ENCODE results near the gene PSTPIP2.
"Not testable (repeated sequence)": the region's sequence is repeated elsewhere in the genome, so short reads cannot be mapped to it uniquely, and the experiment has no call there.

PSTPIP2 gene

DNA sequence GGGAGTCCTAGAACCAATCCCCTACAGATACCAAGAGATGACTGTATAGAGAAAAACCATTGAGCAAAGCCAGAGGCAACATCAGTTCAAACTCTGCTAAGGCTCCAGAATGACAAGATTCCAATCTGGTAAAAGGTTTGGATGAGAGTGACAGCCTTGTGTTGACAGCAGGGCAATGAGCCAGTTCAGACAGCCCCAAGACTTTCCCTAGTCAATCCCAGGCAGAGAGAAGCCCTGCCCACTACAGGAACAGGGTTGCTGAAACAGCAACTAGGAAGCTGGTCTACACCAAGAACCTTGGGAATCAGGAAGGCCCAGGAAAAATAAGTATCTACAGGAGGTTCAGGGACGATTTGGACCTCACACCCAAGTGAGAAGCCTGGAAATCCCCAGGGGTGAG, 3.3 kb downstream of the PSTPIP2 start:
- no peak for DNase-seq

DNA sequence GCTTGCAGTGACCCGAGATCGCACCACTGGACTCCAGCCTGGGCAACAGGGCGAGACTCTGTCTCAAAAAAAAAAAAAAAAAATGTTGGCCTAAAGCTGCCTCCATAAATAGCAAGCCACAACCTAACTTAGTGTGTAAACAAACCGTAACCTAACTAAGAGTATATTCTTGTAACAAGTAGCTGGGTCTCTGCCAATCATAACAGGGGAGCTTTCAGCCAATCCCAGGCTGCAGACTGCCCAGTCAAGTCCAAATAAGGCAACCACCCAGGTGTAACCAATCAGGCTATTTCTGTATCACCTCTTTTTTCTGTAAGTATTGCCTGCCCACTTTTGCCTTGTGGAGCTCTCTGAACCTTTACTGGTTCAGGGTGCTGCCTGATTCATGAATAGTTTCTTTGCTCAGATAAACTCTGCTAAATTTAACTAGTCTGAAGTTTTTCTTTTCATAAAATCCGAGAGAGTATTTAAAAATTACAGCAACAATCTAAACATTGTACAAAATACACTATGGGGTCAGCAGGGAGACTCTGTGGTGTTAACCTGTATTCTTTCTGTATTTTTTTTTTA, 4.5 kb downstream of the PSTPIP2 start:
- DNase-seq = no peak

DNA sequence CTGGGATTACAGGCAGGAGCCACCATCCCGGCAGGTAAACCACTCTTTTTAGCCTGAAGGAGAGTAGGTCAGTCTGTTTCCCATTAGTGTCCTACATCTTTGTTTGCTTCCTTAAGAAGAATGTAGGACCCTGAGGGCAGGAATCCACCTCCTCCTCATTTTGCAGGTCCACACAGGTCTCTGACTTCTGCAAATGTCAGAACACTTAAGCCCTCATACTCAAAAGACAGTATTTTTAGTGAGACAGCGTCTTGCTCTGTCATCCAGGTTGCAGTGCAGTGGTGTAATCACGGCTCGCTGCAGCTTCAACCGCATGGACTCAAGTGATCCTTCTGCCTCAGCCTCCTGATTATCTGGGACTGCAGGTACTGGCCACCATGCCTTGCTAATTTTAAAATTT, 9.3 kb downstream of the PSTPIP2 start:
- DNase-seq = no peak

DNA sequence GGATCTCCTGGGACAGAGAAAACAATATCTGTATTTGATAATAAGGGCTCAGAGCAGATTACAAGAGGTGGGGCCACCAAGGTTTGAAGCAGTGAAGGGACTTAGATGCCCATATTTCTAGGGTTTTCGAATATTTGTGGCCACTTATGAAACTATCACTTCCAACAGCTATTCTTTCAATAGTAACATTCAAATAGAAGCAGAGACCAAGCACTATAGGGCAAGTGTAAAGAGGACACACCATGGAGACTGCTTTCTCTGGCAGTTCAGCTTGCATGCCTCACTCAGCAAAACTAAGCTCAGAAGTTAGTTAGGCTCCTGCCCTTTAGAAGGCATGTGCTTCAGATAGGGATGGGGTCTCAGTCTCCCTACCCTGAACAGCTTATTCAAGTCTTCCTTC, 10.3 kb downstream of the PSTPIP2 start:
- no peak for DNase-seq

DNA sequence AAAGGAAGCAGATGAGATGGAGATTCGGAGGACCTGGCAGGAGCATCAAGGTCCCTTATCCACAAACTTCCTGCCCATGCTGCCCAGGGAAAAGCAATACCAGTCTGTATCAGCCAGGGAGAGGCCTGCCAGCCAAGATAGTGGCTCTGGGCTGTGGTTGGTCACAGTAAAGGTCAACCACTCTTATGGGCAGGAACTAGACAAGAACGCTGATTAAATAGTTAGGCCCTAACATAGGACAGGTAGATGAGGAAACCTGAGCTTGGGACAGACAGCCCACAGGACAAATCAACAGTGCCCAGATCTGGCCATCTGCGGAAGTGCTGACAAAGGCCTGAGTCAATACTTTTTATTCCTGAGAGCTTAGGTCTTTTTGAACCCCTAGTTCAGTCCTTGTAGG, 10.7 kb downstream of the PSTPIP2 start:
- DNase-seq = no peak

DNA sequence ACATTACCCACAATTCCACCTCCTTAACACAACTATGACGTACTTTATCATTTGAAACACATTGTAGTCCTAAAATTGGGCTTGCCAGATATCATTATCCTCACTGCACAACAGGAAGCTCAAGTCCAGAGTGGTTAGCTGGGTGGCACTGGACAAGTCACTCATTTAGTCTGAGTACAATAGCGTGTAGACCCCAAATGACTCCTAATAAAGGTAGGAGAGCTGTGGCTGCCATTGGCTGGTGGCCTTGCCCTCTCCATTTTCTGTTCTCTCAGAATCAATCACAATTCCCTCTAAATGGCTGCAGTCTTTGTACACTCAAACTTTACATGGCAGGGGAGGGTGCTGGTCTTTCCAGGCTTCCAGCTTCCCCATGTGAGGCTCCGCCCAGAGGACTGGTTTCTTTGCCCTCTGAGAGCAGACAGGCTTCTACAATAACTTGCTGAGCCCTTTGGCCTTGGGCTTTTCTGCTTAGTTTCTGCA, 11.7 kb downstream of the PSTPIP2 start:
- DNase-seq = no peak

DNA sequence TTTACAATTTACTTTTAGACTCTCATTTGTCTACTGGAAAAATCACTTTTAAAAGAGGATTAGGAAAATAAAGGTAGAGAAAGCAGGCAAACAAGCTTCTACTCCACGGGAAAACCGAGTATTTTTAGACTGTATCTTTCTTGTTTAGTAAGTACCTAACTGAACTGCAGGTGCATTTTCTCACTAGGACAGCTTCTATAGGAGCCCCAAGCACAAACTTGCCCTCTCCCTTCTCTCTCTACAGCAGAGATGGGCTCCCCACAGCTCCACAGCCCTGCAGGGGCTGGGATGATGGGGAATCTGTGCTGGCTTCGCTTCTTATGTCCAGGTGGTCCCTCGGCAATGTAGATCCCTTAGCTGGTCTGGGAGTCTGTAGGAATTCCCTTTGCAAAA, 16.2 kb downstream of the PSTPIP2 start:
- DNase-seq = no peak

DNA sequence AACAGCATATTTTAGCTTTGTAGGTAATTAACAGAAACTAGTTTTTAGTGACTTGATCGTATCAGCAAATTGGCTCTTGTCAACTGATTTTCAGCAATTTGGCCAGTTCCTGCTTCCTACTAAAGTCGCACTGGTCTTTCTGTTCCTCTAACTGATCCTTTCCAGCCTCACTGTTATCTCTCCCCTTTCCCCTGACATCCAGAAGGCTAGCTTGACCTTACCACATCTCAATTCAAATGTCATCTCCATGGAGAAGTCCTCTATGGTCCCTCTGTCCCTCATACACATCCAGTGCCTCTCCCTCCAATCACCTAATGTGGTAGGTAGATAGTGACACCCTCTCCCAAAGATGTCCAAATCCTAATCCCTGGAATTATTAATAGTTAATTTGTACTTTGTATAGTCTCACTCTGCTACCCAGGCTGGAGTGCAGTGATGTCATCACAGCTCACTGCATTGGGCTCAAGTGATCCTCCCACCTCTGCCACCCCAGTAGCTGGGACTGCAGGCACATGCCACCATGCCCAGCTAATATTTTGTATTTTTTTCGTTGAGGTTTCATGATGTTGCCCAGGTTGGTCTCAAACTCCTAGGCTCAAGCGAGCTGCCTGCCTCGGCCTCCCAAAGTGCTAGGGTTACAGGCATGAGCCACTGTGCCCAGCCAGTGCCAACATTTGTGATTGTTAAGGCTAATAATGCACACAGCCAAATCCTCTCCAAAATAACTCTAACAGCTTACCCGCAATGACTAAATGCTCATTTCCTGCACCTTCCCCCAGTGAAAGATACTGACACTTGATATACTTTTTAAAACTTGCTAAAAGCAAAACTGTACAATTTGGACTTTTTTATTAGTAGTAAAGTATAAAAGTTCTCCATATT, 16.9 kb downstream of the PSTPIP2 start:
- DNase-seq = no peak

DNA sequence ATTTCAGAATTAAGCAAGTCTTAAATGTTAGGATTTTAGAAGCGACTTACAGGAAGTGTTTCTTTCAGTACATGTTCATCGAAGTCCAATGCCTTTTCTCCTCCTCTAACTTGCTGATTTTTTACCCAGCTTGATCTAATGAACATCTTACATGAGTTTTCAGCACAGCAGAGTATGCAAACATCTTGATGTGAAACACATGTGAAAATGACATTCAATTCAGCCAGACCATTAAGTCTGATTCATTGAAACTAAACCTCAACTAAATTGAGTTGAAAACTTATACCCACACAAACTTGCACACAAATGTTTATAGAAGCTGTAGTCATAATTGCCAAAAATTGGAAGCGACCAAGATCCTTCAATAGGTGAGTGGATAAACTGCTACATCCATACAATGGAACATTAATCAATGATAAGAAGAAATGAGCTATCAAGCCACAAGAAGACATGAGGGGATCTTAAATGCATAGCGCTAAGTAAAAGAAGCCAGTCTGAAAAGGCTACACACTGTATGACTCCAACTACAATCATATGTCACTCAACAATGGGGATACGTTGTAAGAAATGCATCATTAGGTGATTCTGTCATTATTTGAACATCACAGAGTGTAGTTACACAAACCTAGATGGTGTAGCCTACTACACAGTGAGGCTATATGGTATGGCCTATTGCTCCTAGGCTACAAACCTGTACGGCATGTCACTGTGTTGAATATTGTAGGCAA, 18.5 kb downstream of the PSTPIP2 start:
- no peak for DNase-seq

DNA sequence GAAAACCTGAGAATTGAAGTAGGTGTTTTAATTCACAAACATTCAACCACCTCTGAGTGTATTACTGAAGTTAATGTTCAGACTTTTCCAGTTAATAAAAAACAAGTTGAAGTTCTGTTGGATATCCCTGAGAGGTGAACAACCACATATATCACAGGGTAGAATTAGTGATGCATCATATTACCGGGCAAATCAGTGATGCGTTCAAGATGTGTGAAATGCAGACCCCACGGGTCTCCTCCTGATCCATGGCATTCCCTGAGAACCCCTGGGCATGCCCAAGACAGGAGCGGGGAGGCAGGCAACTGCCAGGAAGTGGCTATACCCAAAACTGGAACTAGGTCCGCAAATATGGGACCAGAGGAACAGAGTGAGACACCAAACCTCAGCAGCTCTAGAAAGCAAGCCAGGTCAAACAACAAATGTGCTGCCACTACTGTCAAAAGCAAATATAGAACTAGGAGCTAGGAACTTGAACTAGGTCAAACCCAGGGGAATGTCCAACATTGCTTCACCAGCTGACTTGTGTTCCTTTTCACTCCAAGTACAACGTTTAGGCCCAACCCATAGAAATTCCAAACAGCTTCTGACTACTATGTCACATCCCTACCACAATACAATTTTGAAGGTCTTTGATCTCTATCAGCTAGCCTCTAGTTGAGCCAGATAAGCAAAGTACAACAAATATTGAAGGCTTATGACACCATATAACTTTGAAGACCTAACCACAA, 20.2 kb downstream of the PSTPIP2 start:
- no peak for DNase-seq

DNA sequence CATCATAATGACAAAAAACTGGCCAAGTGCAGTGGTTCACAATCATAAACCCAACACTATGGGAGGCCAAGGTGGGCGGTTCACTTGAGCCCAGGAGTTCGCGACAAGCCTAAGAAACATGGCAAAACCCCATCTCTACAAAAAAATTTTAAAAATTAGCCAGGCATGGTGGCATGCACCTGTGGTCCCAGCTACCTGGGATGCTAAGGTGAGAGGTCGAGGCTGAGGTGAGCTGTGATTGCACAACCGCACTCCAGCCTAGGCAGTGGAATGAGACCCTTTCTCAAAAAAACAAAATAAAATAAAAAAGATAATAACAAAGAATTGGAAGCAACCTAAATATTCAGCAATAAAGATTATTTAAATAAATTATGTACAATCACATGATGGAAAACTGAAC, 21.8 kb downstream of the PSTPIP2 start:
- DNase-seq = no peak

DNA sequence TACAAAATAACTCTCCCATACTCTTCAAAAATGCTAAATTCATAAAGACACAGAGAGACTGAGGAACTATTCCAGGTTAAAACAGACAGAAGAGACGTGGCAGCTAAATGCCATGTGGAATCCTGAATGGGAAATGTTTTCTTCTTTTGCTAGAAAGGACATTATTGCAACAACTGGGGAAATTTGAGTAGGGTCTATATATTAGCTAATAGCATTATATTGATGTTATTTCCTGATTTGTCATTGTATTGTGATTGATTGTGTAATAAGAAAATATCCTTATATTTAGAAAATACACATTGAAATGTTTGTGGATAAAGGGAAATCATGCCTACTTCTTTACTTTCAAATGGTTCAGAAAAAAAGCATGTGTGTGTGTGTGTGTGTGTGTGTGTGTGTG, 23.4 kb downstream of the PSTPIP2 start:
- no peak for DNase-seq

DNA sequence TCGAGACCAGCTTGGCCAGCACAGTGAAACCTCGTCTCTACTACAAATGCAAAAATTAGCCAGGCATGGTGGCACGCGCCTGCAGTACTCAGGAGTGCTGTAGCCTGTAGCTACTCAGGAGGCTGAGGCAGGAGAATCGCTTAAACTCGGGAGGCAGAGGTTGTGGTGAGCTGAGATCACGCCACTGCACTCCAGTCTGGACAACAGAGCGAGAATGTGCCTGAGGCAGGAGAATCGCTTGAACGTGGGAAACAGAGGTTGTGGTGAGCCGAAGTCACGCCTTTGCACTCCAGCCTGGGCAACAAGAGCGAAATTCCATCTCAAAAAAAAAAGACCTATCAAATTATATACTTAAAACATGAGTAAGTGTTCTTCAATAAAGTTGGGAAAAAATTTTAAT, 24.7 kb downstream of the PSTPIP2 start:
- not testable (repeated sequence) for DNase-seq

DNA sequence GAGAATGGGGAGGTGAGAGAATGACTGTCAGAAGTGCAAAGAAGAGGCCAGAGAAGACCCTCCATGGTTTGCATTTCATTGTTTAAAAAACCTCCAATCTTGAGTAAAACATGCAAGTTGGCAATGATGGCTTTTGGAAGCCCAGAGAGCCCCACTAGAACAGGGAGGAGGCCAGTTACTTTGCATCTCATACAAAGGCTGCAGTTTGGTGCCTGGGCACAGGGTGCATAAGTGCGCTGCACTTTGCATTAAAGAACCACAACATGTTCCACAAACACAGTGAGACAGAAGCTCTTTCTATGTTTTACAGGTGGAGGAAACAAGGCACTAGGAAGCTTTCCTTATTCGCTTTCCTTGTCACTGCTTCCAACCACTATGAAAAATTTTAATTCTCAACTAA, 25.4 kb downstream of the PSTPIP2 start:
- no peak for DNase-seq

DNA sequence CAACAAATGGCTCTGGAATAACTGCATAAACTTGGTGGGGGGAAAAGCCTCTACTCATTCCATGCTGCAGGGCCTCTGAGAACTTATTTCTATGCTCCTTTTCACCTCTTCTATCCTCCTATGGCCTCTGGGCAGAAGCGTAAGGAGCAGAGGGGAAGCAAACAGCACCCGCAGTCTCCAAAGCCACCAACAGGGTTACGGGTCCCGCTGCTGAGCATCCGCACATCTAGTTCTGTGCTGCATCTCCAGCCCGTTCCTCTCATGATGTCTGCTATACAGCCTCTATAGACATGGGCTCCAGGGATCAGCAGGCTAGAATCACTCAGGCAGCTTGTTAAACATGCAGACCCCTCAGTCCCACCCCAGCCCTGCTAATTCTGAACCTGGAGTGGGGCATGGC, 25.9 kb downstream of the PSTPIP2 start:
- DNase-seq = no peak

DNA sequence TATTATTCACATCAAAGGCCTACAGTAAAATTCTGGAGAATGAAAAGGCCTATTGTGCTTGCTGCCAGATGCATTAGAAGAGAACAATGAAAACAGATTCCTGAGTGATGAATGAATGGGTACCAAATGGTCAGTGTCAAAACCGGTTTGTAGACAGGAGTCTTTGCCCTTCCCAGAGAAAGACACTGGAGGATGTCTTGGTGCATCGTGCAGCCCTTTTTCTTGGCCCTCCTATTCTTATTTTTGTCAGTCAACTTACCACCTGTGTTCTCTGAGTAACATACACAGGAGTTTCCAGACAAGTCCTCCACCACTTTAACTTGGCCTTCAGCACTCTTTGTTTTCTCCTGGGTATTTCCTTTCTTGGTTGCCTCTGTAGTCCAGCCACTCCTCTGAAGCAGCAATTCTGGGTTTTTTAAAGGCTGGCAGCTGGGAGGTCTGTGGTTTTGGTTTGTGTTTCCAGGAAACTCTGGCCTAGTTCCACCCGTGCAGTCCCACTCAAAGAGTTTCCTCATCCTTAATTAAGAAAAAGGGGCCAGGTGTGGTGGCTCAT, 29.4 kb downstream of the PSTPIP2 start:
- no peak for DNase-seq

DNA sequence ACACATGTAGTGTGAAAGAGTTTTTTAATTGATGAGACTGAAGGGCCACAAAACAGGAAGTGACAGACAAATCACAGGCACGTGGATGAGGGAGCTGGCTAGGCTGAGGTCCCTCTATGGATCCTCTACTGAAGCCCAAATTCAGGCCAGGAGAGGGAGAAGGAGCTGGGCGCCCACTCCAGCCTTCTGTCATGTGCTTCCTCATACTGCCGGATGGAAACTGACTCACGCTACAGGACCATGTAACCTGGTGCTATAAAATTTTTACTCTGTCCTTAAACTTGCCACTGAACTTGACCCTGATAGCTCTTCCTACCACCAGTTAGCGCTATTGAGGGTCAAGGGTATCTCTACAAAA, 31.3 kb downstream of the PSTPIP2 start:
- DNase-seq = no peak

DNA sequence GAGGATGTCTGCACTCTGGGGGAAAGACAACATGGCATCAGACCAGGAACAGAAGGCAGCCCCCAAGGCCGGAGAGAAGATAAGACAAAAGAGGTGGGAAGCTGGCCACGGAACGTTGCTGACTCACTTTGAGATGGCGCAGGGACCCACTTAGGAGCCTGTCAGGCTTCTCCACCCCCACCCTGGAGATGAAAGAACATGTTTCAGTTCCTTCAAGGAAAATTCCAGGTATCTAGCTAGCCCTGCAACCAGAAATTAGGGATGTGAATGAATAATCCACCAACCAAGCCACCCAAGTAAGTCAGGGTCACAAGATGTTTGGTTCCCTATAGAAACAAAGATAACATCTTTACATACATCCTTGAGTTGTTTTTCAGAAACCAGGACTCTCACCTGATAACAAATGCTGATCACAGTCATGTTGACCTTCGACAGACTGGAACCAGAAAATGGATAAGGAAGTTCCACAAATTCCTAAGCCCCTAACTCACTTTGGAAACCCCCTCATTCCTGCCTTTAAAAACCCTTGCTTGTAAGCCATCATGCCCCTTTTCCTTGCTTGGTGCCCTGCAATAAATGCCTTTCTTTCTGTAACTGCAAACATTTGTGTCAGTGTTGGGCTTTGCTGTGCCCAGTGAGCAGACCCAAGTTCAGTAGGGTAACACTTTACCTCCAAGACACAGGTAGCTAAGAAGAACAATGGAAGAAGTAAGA, 31.9 kb downstream of the PSTPIP2 start:
- no peak for DNase-seq

DNA sequence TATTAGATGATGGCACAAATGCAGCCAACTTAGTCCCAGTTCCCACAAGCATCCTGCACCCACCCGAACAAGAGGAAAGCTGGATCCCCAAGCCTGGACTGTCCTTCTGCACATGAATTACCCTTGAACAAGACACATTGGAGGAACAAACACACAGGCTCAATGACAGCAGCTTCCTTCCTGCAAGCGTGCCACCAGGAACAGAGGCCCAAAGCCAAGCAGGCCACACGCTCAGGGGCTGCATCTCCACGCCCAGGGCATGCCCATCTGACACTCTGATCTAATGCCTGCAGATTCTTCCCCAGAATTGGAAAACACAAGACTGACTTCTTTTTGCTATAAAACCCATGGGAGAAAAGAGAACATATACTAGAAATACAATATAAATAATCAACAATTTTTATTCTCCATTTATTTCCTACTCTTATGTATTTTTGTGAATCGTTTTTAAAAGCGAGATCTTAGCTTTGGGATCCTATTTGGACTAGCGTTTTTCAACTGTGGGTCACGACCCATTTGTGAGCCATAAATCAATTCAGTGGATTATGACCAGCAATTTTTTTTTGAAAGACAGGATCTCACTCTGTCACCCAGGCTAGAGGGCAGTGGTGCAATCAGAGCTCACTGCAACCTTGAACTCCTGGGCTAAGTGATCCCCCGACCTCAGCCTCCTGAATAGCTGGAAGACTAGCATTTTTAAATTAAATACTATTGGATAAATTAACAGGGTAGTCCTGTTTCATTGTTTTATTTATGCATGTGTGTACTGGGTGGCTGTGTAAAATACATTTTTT, 34.4 kb downstream of the PSTPIP2 start:
- DNase-seq = no peak

DNA sequence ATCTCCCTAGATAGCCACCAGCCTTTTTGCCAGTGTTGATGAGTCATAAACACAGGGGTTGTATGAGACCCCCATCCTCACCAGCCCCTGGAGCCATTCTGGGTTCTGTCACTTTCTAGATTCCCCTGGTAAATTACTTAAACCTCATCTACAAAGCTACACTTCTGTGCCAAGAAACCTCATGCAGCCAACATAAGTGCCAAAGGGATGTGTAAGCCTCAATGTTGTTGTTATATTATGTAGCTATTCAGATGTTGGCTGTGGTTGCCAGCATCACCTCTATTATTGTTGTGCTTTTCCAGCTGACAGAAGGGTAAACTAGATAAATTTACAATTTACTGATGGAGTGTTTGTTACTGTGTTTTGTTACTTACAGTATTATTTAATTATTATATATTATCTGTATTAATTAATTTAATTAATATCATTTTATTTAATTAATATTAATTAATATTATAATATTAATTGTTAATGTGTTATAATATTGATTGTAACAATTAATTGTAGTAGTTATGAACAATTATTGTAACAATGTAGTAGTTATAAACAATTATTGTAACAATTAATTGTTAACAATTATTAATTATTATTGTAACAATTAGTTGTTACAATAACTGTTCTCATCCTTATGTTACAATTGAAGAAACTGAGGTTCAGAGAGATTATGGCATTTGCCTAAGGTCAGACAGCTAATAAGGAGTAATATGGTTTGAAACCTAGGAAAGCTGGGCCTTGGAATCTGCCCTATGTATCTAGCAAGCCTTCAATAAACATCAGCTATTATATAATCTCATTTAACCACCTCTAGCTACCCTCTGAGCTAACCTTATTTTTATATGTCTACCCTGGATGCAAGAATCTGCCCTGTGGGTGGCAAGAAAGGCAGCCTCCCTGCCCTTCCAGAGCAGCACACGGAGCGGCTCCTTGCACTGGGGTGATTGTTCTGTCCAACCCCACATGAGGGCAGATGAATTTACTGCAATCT, 36.1 kb downstream of the PSTPIP2 start:
- no peak for DNase-seq

All from activated gamma-delta T cell treated with Interleukin-2 at 50 U/mL for 16 hours (primary cell).